Mucosa of rectum (tissue), 2 donors: Measurements from ENCODE around the gene PRICKLE4.

Experiments
- H3K27ac ChIP-seq, 2 donors: one replicate each; pipeline ENCODE4 v1.7.0; 2013; ENCODE audit warnings: inconsistent platforms in 2 of 2, low read depth in 2 of 2, low read length in 2 of 2
- H3K27me3 ChIP-seq, 2 donors: one replicate each; pipeline ENCODE4 v1.7.0; 2013; ENCODE audit warnings: low read length in 2 of 2; ENCODE audit not compliant: control insufficient read depth in 2 of 2, insufficient read depth in 2 of 2
- H3K36me3 ChIP-seq, 2 donors: one replicate each; pipeline ENCODE4 v1.7.0; 2013; ENCODE audit warnings: low read length in 2 of 2; ENCODE audit not compliant: control insufficient read depth in 2 of 2, insufficient read depth in 2 of 2
- H3K4me1 ChIP-seq, 2 donors: one replicate each; pipeline ENCODE4 v1.7.0; 2013; ENCODE audit warnings: low read length in 2 of 2, mild to moderate bottlenecking in 1 of 2; ENCODE audit not compliant: control insufficient read depth in 2 of 2, insufficient read depth in 2 of 2
- H3K4me3 ChIP-seq, 2 donors: one replicate each; pipeline ENCODE4 v1.7.0; 2013; ENCODE audit warnings: low read length in 2 of 2
- H3K9ac ChIP-seq, 2 donors: one replicate each; pipeline ENCODE4 v1.7.0; 2013; ENCODE audit warnings: low read length in 2 of 2, low read depth in 1 of 2, mild to moderate bottlenecking in 1 of 2
- H3K9me3 ChIP-seq, 2 donors: one replicate each; pipeline ENCODE4 v1.7.0; 2013; ENCODE audit warnings: low read length in 2 of 2; ENCODE audit not compliant: control insufficient read depth in 2 of 2
- donor health status: healthy.
- donor health status: Normal muscosa, but diverticular disease.

The PRICKLE4 gene

GRCh38 chr6:41780551-41781365 lies at the start of gene PRICKLE4:
Gene PRICKLE4, plus strand, starts transcription at chr6:41780782. Its CDS starts 2,692 bp downstream, at chr6:41783474.
- H3K27me3 ChIP-seq = no peaks in the 10 kb centered on the region
- peak within 1 kb of the TSS; percentile 60 to 63 for H3K9ac ChIP-seq
- peaks cover 17 to 19% of the 10 kb centered on the region in 2 donors for H3K4me1 ChIP-seq
- peak within 1 kb of the TSS; percentile 79 to 84 for H3K4me3 ChIP-seq
- peaks cover 2 to 13% of the 10 kb centered on the region in 2 donors for H3K36me3 ChIP-seq
- H3K9me3 ChIP-seq = no peaks in the 10 kb centered on the region
- peak within 1 kb of the TSS; percentile 76 to 77 for H3K27ac ChIP-seq

DNA sequence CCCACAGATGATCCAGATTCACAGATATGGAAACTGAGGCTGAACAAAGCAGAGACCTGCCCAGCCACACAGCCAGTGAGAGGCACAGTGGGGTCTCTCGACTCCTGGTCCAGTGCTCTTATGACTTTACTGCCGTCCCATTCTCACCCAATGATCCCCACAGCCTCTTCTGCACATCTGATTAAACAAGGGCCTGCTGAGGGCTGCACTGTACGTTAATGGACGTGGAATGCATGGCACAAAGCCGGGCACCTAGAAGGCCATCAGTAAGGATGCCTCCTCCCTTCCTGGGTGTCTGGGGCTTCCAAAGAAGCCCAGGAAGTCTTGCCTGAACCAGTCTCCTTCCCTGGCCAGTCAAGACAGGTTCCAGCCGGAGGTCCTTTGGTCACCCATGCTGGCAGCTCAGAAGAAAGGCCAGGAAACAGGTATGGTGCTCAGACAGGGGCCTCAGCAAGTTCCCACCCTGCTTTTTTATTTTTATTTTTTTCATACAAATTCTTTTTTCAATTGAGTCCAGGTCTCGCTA lies 49.0 kb upstream of the PRICKLE4 start:
- Histone ChIP-seq H3K4me1 (peaks cover 45 to 51% of the 10 kb centered on the region in 2 donors), H3K9ac (no peak overlapping the region), H3K27ac (peak overlapping the region in 1 of 2 donors; percentile 9), H3K9me3 (no peaks in the 10 kb centered on the region), H3K4me3 (peak overlapping the region in 1 of 2 donors; percentile 48), H3K27me3 (no peaks in the 10 kb centered on the region), H3K36me3 (peaks cover 0 to 5% of the 10 kb centered on the region in 2 donors)

GRCh38 chr6:41732149-41732548 lies 48.4 kb upstream of the PRICKLE4 start:
- Histone ChIP-seq H3K27me3 (no peaks in the 10 kb centered on the region), H3K9ac (peak overlapping the region in 1 of 2 donors; percentile 52), H3K4me1 (peaks cover 45 to 51% of the 10 kb centered on the region in 2 donors), H3K9me3 (no peaks in the 10 kb centered on the region), H3K27ac (no peak overlapping the region), H3K36me3 (peaks cover 0 to 5% of the 10 kb centered on the region in 2 donors), H3K4me3 (peak overlapping the region in 1 of 2 donors; percentile 78)

- Histone ChIP-seq H3K4me1 (peaks cover 43 to 51% of the 10 kb centered on the region in 2 donors), H3K36me3 (peaks cover 0 to 5% of the 10 kb centered on the region in 2 donors), H3K27ac (peak overlapping the region; percentile 93 to 94), H3K9me3 (no peaks in the 10 kb centered on the region), H3K9ac (peak overlapping the region; percentile 52 to 96), H3K4me3 (peak overlapping the region; percentile 78 to 82), H3K27me3 (no peaks in the 10 kb centered on the region)
Measured at GRCh38 chr6:41732591-41733359, 47.8 kb upstream of the PRICKLE4 start.

DNA sequence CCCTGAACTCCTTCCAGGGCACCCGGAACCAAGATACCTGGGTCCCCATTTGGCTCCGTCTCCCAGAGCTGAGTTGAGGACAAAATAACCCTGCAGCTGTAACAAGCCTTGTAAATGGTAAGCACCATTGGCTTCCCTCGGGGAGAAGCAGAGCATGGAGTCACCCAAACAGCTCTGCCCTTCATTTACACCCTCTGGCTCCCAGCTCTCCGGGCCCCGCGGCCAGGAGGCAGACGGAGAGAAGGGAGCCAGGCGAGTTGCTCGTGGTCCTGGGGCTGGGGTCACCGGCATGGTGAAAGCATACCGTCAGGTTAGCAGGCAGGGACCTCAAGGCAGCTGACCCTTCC lies 47.2 kb upstream of the PRICKLE4 start:
- Histone ChIP-seq H3K36me3 (peaks cover 0 to 5% of the 10 kb centered on the region in 2 donors), H3K4me3 (peak overlapping the region; percentile 78 to 82), H3K9ac (peak overlapping the region; percentile 81 to 96), H3K27ac (peak overlapping the region; percentile 93 to 94), H3K9me3 (no peaks in the 10 kb centered on the region), H3K4me1 (peaks cover 37 to 45% of the 10 kb centered on the region in 2 donors), H3K27me3 (no peaks in the 10 kb centered on the region)

DNA sequence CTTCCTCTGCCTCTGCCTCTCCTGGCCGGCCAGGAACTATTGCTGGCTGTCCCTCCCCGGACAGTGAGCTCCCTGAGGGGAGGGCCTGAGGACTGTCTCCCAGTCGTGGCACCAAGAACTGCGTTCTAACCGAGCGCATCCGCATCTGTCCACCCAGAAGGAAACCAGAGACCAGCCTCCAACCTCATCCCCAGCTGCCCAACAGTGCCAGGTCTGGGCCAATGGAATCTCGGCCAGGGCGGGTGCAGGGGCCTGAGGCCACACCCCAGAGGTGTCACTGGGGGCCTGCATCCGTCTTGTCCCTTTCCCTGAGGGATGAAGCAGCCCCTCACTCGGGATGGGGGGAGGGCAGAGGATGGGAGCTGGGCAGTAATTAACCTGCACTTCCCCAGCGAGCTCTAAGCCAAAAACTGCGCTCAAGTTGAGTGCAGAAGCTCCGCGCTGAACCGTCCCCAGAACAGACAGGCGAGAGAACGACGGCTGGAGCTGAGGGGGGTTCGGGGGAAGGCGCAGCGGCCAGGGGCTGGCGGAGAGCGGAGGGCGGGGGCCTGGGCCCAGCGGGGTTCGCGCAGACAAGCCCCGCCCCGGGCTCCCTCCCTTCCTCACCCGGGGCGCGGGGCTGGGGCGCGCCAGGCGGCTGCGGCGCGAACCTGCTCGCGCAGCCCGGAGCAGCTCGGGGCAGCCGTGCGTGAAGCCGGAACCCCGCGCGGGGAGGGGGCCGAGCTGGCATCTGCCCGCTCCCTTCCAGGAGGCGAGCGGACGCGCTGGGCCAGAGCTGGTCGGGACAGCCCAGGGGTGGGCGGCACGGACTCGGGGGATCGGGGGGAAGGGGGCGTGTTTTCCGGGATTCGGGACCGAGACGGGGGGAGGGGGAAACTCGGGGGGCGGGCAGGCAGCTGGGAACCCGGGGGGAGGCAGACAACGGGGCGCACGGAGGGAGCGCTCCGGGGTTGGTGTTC lies 46.6 kb upstream of the PRICKLE4 start:
- Histone ChIP-seq H3K4me3 (peak overlapping the region; percentile 78 to 82), H3K4me1 (peaks cover 31 to 39% of the 10 kb centered on the region in 2 donors)

GRCh38 chr6:41734666-41735426 lies 45.7 kb upstream of the PRICKLE4 start:
- H3K9ac ChIP-seq = peak overlapping the region; percentile 76 to 96
- H3K36me3 ChIP-seq = peaks cover 0 to 3% of the 10 kb centered on the region in 2 donors
- H3K27ac ChIP-seq = peak overlapping the region; percentile 93 to 94
- no peaks in the 10 kb centered on the region for H3K27me3 ChIP-seq
- peaks cover 23 to 31% of the 10 kb centered on the region in 2 donors for H3K4me1 ChIP-seq
- H3K9me3 ChIP-seq = no peaks in the 10 kb centered on the region
- H3K4me3 ChIP-seq = peak overlapping the region; percentile 78 to 82

More for the DNA sequence above, 46.6 kb upstream of the PRICKLE4 start:
- Histone ChIP-seq H3K27me3 (no peaks in the 10 kb centered on the region), H3K9me3 (no peaks in the 10 kb centered on the region), H3K27ac (peak overlapping the region; percentile 93 to 94), H3K9ac (peak overlapping the region; percentile 81 to 96), H3K36me3 (peaks cover 0 to 5% of the 10 kb centered on the region in 2 donors)

GRCh38 chr6:41735427-41736185 lies 45.0 kb upstream of the PRICKLE4 start, which contains the start of gene TFEB:
Gene TFEB, minus strand, starts transcription at chr6:41735608. Its CDS starts 44,395 bp downstream, at chr6:41691213.
- Histone ChIP-seq H3K36me3 (no peaks in the 10 kb centered on the region), H3K4me1 (peaks cover 23 to 34% of the 10 kb centered on the region in 2 donors), H3K9me3 (no peaks in the 10 kb centered on the region), H3K4me3 (peak within 1 kb of the TSS; percentile 78 to 82), H3K9ac (peak within 1 kb of the TSS; percentile 76 to 96), H3K27me3 (no peaks in the 10 kb centered on the region), H3K27ac (peak within 1 kb of the TSS; percentile 93 to 94)
